Measurements from ENCODE around the gene MINK1.
"Not testable (repeated sequence)": the region's sequence is repeated elsewhere in the genome, so short reads cannot be mapped to it uniquely, and the experiment has no call there.

- TF ChIP-seq, protein P1, sequence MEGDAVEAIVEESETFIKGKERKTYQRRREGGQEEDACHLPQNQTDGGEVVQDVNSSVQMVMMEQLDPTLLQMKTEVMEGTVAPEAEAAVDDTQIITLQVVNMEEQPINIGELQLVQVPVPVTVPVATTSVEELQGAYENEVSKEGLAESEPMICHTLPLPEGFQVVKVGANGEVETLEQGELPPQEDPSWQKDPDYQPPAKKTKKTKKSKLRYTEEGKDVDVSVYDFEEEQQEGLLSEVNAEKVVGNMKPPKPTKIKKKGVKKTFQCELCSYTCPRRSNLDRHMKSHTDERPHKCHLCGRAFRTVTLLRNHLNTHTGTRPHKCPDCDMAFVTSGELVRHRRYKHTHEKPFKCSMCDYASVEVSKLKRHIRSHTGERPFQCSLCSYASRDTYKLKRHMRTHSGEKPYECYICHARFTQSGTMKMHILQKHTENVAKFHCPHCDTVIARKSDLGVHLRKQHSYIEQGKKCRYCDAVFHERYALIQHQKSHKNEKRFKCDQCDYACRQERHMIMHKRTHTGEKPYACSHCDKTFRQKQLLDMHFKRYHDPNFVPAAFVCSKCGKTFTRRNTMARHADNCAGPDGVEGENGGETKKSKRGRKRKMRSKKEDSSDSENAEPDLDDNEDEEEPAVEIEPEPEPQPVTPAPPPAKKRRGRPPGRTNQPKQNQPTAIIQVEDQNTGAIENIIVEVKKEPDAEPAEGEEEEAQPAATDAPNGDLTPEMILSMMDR (conservative IDR thresholded peaks at IDR 0.05): not testable (repeated sequence)
- not testable (repeated sequence) for TF ChIP-seq ZFX (IDR thresholded peaks at IDR 0.05)
Measured at GRCh38 chr17:4914551-4914950, 81.4 kb downstream of the MINK1 start.
